Fibroblast of skin of right biceps (primary cell): ENCODE measurements around the gene OTULINL.
A peak's percentile ranks its signal among the peaks of the same experiment; 100 is the strongest.

Experiments
- DNase-seq: peaks from one replicate; pipeline ENCODE4 v3.0.0-alpha.2; 2013

OTULINL gene

DNA sequence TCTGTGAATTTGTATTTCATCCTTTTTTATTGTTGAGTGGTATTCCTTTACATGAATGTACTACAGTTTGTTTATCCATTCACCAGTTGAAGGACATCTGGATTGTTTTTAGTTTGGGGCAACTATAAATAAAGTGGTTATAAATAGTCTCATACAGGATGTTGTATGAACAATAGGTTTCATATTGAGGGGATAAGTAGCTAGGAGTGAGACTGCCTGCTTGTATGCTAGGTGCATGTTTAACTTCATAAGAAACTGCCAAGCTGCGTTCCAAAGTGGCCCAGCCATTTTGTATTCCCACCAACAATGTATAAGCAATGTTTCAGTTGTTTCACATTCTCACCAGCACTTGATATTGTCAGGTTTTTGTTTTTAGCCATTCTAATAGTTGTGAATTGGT, 21.5 kb downstream of the OTULINL start:
- no peak for DNase-seq

GRCh38 chr5:14607104-14607503, 25.5 kb downstream of the OTULINL start:
- DNase-seq = no peak

DNA sequence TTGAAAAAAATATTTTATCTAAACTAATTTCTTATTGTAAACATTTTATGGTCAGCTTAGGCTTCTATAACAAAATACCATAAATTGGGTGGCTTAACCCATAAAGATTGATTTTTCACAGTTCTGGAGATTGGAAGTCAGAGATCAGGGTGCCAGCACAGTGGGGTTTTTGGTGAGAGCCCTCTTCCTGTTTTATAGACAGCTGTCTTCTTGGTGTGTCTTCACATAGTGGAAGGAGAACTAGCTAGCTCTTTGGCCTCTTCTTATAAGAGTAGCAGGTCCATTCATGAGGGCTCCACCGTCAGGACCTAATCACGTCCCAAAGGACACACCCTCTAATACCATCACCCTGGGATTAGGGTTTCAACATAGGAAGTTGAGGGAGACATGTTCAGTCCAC, 26.6 kb downstream of the OTULINL start:
- no peak for DNase-seq

DNA sequence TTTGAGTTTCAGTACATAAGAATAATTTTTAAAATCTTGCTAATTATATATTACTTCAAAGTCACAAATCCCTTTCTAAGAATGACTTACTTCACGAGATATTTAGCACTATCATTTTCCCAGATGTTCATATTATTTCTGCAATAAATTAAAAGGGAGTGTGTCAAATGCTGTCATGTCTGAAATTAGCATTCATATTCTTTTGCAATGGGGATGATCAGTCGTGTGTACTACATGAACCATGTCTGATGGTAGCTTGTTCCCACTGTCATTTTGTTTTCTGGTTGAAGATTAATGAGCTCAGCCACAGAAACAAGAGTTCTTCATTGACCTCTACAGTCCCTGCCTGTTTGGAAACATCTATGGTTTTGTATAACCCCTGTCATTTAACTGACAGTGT, 30.1 kb downstream of the OTULINL start:
- no peak for DNase-seq

DNA sequence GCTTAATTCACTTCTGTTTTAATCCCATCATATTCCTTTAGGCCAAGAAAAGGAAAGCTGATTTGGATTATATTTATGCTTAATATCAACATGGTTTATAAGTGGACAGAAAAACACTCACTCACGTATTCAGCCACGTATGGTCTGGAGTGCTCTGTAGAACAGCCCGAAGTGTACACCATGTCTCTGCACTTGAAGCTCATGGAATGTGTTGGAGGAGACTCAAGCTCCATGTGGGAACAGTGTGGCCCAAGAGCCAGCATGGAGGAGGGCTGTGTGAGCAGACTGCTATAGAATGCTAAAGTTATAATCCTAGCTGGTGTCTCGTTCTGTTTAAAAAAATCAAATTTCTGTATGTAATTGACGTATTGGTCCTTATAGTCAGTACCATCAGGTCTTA, 32.9 kb downstream of the OTULINL start:
- no peak for DNase-seq

- no peak for DNase-seq
Observed at GRCh38 chr5:14615365-14615764, 33.8 kb downstream of the OTULINL start.

- DNase-seq = no peak
Observed at GRCh38 chr5:14617441-14617840, 35.8 kb downstream of the OTULINL start.

GRCh38 chr5:14627270-14627669, 45.7 kb downstream of the OTULINL start:
- no peak for DNase-seq

GRCh38 chr5:14628346-14628745, 46.8 kb downstream of the OTULINL start:
- peak; percentile 63 for DNase-seq

DNA sequence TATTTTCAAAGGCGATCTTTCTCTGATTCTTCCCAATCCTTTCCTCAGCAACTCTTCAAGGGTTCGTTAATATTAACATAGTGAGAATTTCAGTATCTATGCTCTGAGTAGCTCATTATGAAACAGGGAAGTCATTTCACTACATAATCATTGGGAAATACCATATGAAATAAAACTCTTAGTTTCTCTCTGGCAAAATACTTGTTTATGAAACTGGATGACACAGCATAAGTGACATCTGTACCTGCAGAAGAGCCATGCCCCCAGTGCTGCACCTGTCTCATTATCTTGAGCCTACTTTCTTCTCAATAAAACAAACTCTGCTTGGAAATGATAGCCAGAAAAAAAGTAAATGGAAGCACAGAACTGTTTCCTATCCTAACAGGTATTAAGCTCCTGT, 49.1 kb downstream of the OTULINL start:
- DNase-seq = no peak

DNA sequence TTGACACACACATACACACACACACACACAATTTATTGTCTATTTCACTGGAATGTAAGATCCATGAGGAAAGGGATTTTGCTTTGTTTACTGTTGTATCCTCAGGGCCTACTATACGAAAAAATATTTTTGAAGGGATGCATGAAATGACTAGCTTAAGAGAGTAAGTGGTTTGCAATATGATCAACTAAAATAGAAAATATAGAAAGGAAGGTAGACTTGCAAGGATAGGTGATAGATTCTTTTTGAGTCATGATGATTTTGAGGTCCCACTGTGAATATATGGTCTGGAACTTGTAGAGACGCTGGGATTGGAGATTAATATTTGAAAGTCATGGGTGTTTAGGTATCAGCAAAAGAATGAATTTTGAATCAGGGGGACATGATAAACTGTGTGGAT, 54.1 kb downstream of the OTULINL start:
- no peak for DNase-seq

DNA sequence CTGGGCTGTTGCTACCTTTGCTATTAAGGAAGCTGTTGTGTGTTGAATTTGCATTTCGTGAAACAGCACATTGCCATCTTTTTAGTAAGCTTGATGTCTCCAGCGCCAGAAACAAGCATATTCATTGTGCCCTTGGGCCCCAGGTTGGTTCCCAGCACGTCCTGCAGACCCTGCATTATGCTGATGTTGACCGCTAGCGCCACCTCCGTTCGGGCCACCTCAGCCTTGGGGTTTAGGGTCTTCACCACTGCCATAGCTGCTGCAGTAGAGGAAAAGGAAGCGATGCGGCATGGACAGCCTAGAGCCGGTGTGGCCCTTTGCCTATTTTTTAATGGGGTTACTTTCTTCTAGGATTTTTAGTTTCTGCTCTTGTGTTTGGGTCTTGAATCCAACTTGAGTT, 59.2 kb downstream of the OTULINL start:
- DNase-seq = no peak

GRCh38 chr5:14644623-14645237, 63.1 kb downstream of the OTULINL start:
- DNase-seq = no peak

GRCh38 chr5:14650052-14650451, 68.5 kb downstream of the OTULINL start:
- DNase-seq = no peak

DNA sequence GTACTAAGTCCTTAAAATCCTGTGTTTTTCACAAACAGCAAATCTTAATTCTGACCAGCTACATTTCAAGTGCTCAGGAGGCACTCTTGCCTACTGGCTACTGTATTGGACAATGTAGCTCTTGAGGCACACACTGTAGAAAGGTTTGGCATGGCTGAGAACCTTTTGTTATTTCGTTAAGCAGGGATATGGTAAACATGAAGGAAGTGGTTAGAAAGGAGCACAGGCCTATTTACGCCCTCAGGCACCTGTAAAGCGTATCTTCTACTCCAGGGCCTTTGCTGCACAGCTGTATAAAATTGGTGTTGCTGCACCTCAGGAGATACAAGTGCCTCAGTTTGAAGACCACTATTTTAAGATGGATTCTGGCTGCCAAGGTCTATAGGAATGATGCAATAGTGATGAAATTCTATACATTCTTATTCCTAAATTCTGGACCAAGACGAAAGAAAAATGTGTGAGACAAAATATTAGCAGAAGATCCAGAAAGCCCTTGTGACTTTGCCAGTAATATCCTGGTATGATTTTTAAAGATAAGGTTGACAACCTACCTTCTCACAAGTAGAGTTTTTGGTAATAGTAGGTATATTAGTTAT, 73.7 kb downstream of the OTULINL start:
- no peak for DNase-seq

DNA sequence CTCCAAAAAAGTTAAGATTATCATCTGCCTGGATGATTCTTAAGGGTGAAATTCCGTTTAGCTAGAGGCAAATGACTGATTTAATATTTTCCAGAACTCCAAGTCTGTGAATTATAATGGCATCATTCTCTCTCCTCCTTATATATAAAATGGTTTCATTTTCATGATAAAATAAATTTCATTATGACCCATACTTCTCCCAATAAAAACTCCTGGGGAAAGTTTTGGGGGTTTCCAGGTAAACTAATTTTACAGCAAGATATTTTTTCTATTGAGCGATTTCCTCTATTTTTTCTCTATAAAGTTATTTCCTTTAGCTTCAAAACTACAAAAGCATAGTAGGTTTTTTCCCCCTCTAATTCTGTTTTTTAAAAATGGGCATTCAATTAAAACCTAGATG, 75.3 kb downstream of the OTULINL start:
- no peak for DNase-seq

- peak; percentile 65 for DNase-seq
Observed at GRCh38 chr5:14659821-14660607, 78.4 kb downstream of the OTULINL start.

DNA sequence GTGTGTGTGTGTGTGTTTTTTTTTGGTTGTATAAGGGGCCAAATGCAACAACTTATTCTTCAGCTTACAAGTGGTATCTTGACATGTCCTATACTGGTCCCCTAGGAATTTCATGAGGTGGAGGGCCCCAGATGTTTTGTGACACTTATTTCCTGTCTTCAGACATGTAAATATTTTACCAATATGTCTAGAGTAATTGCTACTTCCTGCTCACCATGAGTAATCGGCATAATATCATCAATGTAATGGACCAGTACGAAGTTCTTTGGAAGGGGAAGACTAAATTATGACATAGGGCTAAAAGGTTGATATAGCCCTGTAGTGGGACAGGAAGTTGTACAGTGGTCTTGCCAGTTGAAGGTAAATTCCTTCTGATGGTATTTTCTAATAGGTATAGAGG, 79.2 kb downstream of the OTULINL start:
- no peak for DNase-seq
